ENCODE results near the gene PTPRM. TPM values are rescaled to one million over a fixed set of nuclear protein-coding genes. Genes with fewer than 3 reads are reported as not detected.

The PTPRM gene
- total and polyA plus RNA-seq, 2 of the 4 experiments (the other 2 are of a cell fraction) = 28.3 to 51.2 TPM

- H3K4me2 ChIP-seq (ENCODE audit: low read depth, low read length) = no peak overlapping the region
- no peak overlapping the region for H2AK5ac ChIP-seq (ENCODE audit: low read depth, low read length)
- no peak overlapping the region for H3K4ac ChIP-seq (ENCODE audit: low read depth, low read length)
- H4K91ac ChIP-seq (ENCODE audit: insufficient read depth, low read depth, low read length) = no peak overlapping the region
- no peak overlapping the region for H4K8ac ChIP-seq (ENCODE audit: low read depth in 2 of 2, low read length in 2 of 2)
- no peak overlapping the region for H3K14ac ChIP-seq (replicated peaks; ENCODE audit: low read depth, low read length)
- H3K4me1 ChIP-seq (ENCODE audit: control insufficient read depth, insufficient read depth, low read length) = peaks cover 6% of the 10 kb centered on the region
- no peak overlapping the region for H2BK120ac ChIP-seq (ENCODE audit: low read depth, low read length)
- H2BK20ac ChIP-seq (ENCODE audit: low read depth, low read length) = no peak overlapping the region
- H3K4me3 ChIP-seq (ENCODE audit: insufficient read depth, low read depth, low read length) = no peak overlapping the region
- H3K27me3 ChIP-seq (ENCODE audit: control insufficient read depth, insufficient read depth, low read length) = no peaks in the 10 kb centered on the region
- POLR2A ChIA-PET (ENCODE audit: unreplicated experiment) = no interaction called here
- CTCF ChIA-PET = no interaction called here
- DNase-seq = no peak
- H4K5ac ChIP-seq (ENCODE audit: low read depth, low read length) = no peak overlapping the region
- peaks cover 13 to 23% of the 10 kb centered on the region in 2 experiments; a peak in 3 of 4 replicates for H3K79me1 ChIP-seq (ENCODE audit: low read depth in 1 of 2, low read length in 2 of 2)
- intact Hi-C loops (cut with micrococcal nuclease) (no loop called here), dilution Hi-C loops (cut with HindIII; ENCODE audit: low sequenced_read_pairs, unreplicated experiment) (no loop called here), in situ Hi-C loops (cut with MboI; ENCODE audit: low sequenced_read_pairs) (no loop called here)
- no peaks in the 10 kb centered on the region; the same call in 1 of the 2 replicates for H4K20me1 ChIP-seq (ENCODE audit: insufficient read depth, low read length)
- H3K18ac ChIP-seq (ENCODE audit: low read depth, low read length) = no peak overlapping the region
- no peak for ATAC-seq (ENCODE audit: low read depth)
- no peak overlapping the region for H3K27ac ChIP-seq (ENCODE audit: insufficient read depth, low read length)
- no peak overlapping the region for H2AFZ ChIP-seq (replicated peaks; ENCODE audit: low read length, poor library complexity)
- no peaks in the 10 kb centered on the region for H3K9me3 ChIP-seq (ENCODE audit: control insufficient read depth, insufficient read depth, low read length)
- TF ChIP-seq NFE2L2 (IDR thresholded peaks at IDR 0.05; ENCODE audit: low read depth, low read length) (no peak), ELK1 (IDR thresholded peaks at IDR 0.05; ENCODE audit: borderline replicate concordance, low read depth, low read length) (no peak), SMC3 (IDR thresholded peaks at IDR 0.05; ENCODE audit: low read depth, low read length) (no peak), RFX5 (IDR thresholded peaks at IDR 0.05; ENCODE audit: low read depth, low read length) (no peak), MAFK (IDR thresholded peaks at IDR 0.05; ENCODE audit: low read depth, low read length) (no peak), CTCF (conservative IDR thresholded peaks at IDR 0.05; ENCODE audit: low read depth, low read length) (no peak), POLR2A (IDR thresholded peaks at IDR 0.05; ENCODE audit: low read depth, low read length) (no peak), USF2 (IDR thresholded peaks at IDR 0.05; ENCODE audit: low read depth, low read length) (no peak), FOS (IDR thresholded peaks at IDR 0.05; ENCODE audit: low read depth, low read length) (no peak), BHLHE40 (IDR thresholded peaks at IDR 0.05; ENCODE audit: low read depth, low read length) (no peak), MXI1 (IDR thresholded peaks at IDR 0.05; ENCODE audit: borderline replicate concordance, low read depth, low read length) (no peak), CHD1 (IDR thresholded peaks at IDR 0.05; ENCODE audit: low read depth, low read length) (no peak), CEBPB (IDR thresholded peaks at IDR 0.05; ENCODE audit: low read depth, low read length) (no peak), RCOR1 (IDR thresholded peaks at IDR 0.05; ENCODE audit: insufficient replicate concordance, low read length) (no peak), MAZ (IDR thresholded peaks at IDR 0.05; ENCODE audit: borderline replicate concordance, low read depth, low read length) (no peak), RAD21 (IDR thresholded peaks at IDR 0.05; ENCODE audit: low read length) (no peak)
- no CpG with 5 or more reads among the region's 1 CpG for WGBS, 2 experiments (ENCODE audit: extremely low coverage in 2 of 2, insufficient read length in 1 of 2)
- H3K23ac ChIP-seq (ENCODE audit: low read depth, low read length) = no peak overlapping the region
- no peak overlapping the region for H3K9ac ChIP-seq (ENCODE audit: low read depth, low read length)
- no peak overlapping the region for H2BK15ac ChIP-seq (ENCODE audit: low read depth, low read length)
- no peak overlapping the region for H2AK9ac ChIP-seq (replicated peaks; ENCODE audit: low read depth, low read length, poor library complexity)
- no TSS peak for BruUV-seq (replicated peaks)
- H3K9me1 ChIP-seq (ENCODE audit: insufficient read depth, low read length) = peaks cover 2% of the 10 kb centered on the region; the same call in 1 of the 2 replicates
- no peak overlapping the region for H2BK5ac ChIP-seq (ENCODE audit: low read depth, low read length, poor library complexity, severe bottlenecking)
- H3K36me3 ChIP-seq (ENCODE audit: control insufficient read depth, insufficient read depth, low read length) = no peaks in the 10 kb centered on the region
- no peak overlapping the region for H3K56ac ChIP-seq (ENCODE audit: extremely low read depth, insufficient read depth, low read length)
Observed at GRCh38 chr18:7661207-7661606, 94.1 kb downstream of the PTPRM start.
